SK-N-SH (cell line): Measurements from ENCODE around the gene PAPSS2. TPM values are rescaled to one million over a fixed set of nuclear protein-coding genes. Genes with fewer than 3 reads are reported as not detected.

Experiments
- CTCF ChIA-PET: fragments of 300-600, 350-600 bp; formaldehyde crosslinking; extraction: SDS; loops from one replicate; lab custom pipeline; 2021; lab: Yijun Ruan, JAX
- POLR2A ChIA-PET: fragments of 350-600 bp; sonication (Branson Sonifier 250); formaldehyde crosslinking; extraction: SDS; loops from one replicate; lab custom pipeline; 2020; ENCODE audit warnings: antibody characterized with exemption, inconsistent platforms; lab: Yijun Ruan, JAX
- DNase-seq: peaks from one replicate; pipeline ENCODE4 v3.0.0; 2012
- H2AFZ ChIP-seq: fragments of 200-600 bp; sonication (generic); 2 replicates; pipeline ENCODE4 v1.8.1; 2016; ENCODE audit warnings: antibody characterized with exemption, mild to moderate bottlenecking, low read depth
- H3F3A ChIP-seq: fragments of 200-600 bp; sonication (generic); replicated peaks from 2 replicates; pipeline ENCODE3; 2016; ENCODE audit warnings: antibody characterized with exemption, mild to moderate bottlenecking; ENCODE audit not compliant: insufficient read depth
- H3K27ac ChIP-seq, 2 experiments: fragments of 200-500 bp in 1 of 2; fragments of 200-600 bp in 1 of 2; sonication (Bioruptor generic) in 1 of 2; sonication (generic), shearing (Covaris generic) in 1 of 2; 2 replicates each; pipeline versions ENCODE4 v1.5.1 to v1.6.1; 2014 to 2016; ENCODE audit warnings: low read depth in 2 of 2, inconsistent platforms in 1 of 2, low read length in 1 of 2, mild to moderate bottlenecking in 1 of 2, mixed read lengths in 1 of 2
- H3K27me3 ChIP-seq: fragments of 200-600 bp; sonication (generic), shearing (Covaris generic); 2 replicates; pipeline ENCODE4 v1.6.1; 2016; ENCODE audit warnings: mixed run types; ENCODE audit not compliant: insufficient read depth
- H3K36me3 ChIP-seq, 2 experiments: fragments of 200-500 bp in 1 of 2; fragments of 200-600 bp in 1 of 2; sonication (Bioruptor generic) in 1 of 2; sonication (generic) in 1 of 2; replicated peaks in 1 of 2; 2 replicates each; pipeline versions ENCODE3 to v1.5.1; 2014 to 2016; ENCODE audit warnings: low read length in 1 of 2, mild to moderate bottlenecking in 1 of 2; ENCODE audit not compliant: insufficient read depth in 2 of 2, control insufficient read depth in 1 of 2
- H3K4me1 ChIP-seq, 2 experiments: fragments of 200-500 bp in 1 of 2; fragments of 200-600 bp in 1 of 2; sonication (Bioruptor generic) in 1 of 2; sonication (generic), shearing (Covaris generic) in 1 of 2; 2 replicates each; pipeline versions ENCODE4 v1.5.1 to v1.6.1; 2014 to 2016; ENCODE audit warnings: low read depth in 1 of 2, low read length in 1 of 2, mixed run types in 1 of 2; ENCODE audit not compliant: insufficient read depth in 2 of 2, control insufficient read depth in 1 of 2
- H3K4me2 ChIP-seq: fragments of 200-600 bp; sonication (generic), shearing (Covaris generic); 2 replicates; pipeline ENCODE4 v1.6.1; 2017; ENCODE audit warnings: mixed run types
- H3K4me3 ChIP-seq, 2 experiments: fragments of 200-500 bp in 1 of 2; fragments of 200-600 bp in 1 of 2; sonication (Bioruptor generic) in 1 of 2; sonication (generic), shearing (Covaris generic) in 1 of 2; 2 replicates each; pipeline versions ENCODE4 v1.5.1 to v1.8.1; 2014 to 2016; ENCODE audit warnings: low read depth in 2 of 2, inconsistent platforms in 1 of 2, low read length in 1 of 2, mild to moderate bottlenecking in 1 of 2, mixed read lengths in 1 of 2, moderate library complexity in 1 of 2
- H3K79me2 ChIP-seq: fragments of 200-600 bp; sonication (generic); 2 replicates; pipeline ENCODE4 v1.8.1; 2017; ENCODE audit warnings: mild to moderate bottlenecking; ENCODE audit not compliant: insufficient read depth
- H3K9ac ChIP-seq: fragments of 200-600 bp; sonication (generic); 2 replicates; pipeline ENCODE4 v1.6.1; 2017; ENCODE audit warnings: mixed run types
- H3K9me2 ChIP-seq: fragments of 200-600 bp; sonication (generic); 2 replicates; pipeline ENCODE4 v1.6.1; 2017; ENCODE audit warnings: mixed run types
- H3K9me3 ChIP-seq: fragments of 200-600 bp; sonication (generic); 2 replicates; pipeline ENCODE4 v1.6.1; 2017; ENCODE audit warnings: mixed run types, mild to moderate bottlenecking, moderate library complexity
- H4K20me1 ChIP-seq: fragments of 200-600 bp; sonication (generic); 2 replicates; pipeline ENCODE4 v1.6.1; 2017; ENCODE audit warnings: mild to moderate bottlenecking, mixed run types; ENCODE audit not compliant: insufficient read depth
- EP300 ChIP-seq, 2 experiments: IDR thresholded peaks; 2 replicates each; pipeline versions ENCODE4 v1.4.0 to v1.6.1; 2012; ENCODE audit warnings: borderline replicate concordance in 1 of 2, low read depth in 1 of 2, low read length in 1 of 2
- EZH2phosphoT487 ChIP-seq: fragments of 200-600 bp; sonication (generic); IDR thresholded peaks from 2 replicates; pipeline ENCODE4 v1.6.1; 2017; ENCODE audit warnings: low read depth, mixed run types, mild to moderate bottlenecking, antibody characterized with exemption, moderate library complexity, borderline replicate concordance
- FOSL2 ChIP-seq: IDR thresholded peaks from 2 replicates; pipeline ENCODE4 v1.4.0; 2012; ENCODE audit warnings: low read depth, mild to moderate bottlenecking, moderate library complexity, borderline replicate concordance
- FOXM1 ChIP-seq: IDR thresholded peaks from 2 replicates; pipeline ENCODE4 v1.4.0; 2012; ENCODE audit warnings: low read depth, mild to moderate bottlenecking
- IRF3 ChIP-seq: fragments of 150-350 bp; IDR thresholded peaks from 2 replicates; pipeline ENCODE4 v1.6.1; 2016; ENCODE audit warnings: mild to moderate bottlenecking, low read depth, low read length
- JUND ChIP-seq: IDR thresholded peaks from 2 replicates; pipeline ENCODE4 v1.4.0; 2012
- MAX ChIP-seq: IDR thresholded peaks from 2 replicates; pipeline ENCODE4 v1.4.0; 2012; ENCODE audit warnings: low read depth
- MEF2A ChIP-seq: IDR thresholded peaks from 2 replicates; pipeline ENCODE4 v1.4.0; 2012; ENCODE audit warnings: low read depth, borderline replicate concordance
- MXI1 ChIP-seq: IDR thresholded peaks from 2 replicates; pipeline ENCODE4 v1.6.1; 2012; ENCODE audit warnings: mild to moderate bottlenecking, low read depth, low read length, improper control_type of control experiment
- NRF1 ChIP-seq: IDR thresholded peaks from 2 replicates; pipeline ENCODE4 v1.6.1; 2012; ENCODE audit warnings: low read depth, mild to moderate bottlenecking, low read length
- PBX3 ChIP-seq: IDR thresholded peaks from 2 replicates; pipeline ENCODE4; 2012
- REST ChIP-seq: IDR thresholded peaks from 2 replicates; pipeline ENCODE4 v1.6.1; 2012; ENCODE audit warnings: mild to moderate bottlenecking, low read depth, low read length, moderate library complexity
- RFX5 ChIP-seq: IDR thresholded peaks from 2 replicates; pipeline ENCODE4 v1.6.1; 2012; ENCODE audit warnings: mild to moderate bottlenecking, improper control_type of control experiment, low read length
- SIN3A ChIP-seq: IDR thresholded peaks from 2 replicates; pipeline ENCODE4 v1.6.1; 2012; ENCODE audit warnings: low read depth, mild to moderate bottlenecking, low read length, moderate library complexity, borderline replicate concordance
- TCF12 ChIP-seq: IDR thresholded peaks from 2 replicates; pipeline ENCODE4 v1.4.0; 2012
- YY1 ChIP-seq: IDR thresholded peaks from 2 replicates; pipeline ENCODE4 v1.4.0; 2012; ENCODE audit warnings: low read depth, mild to moderate bottlenecking
- WGBS: methylation state at CpG from one replicate; pipeline ENCODE4 v1.1.6; 2017; ENCODE audit warnings: low lambda C conversion rate; 5-methylcytosine and 5-hydroxymethylcytosine counted together
- polyA plus RNA-seq, 3 experiments: library from polyadenylated mRNA; depleted of rRNA; stranded (reverse); fragments of >200 nt; gene quantifications; 2 replicates each; pipeline ENCODE4 v1.2.3, GENCODE V29; 2012

Gene PAPSS2
- polyA plus RNA-seq, 1 of the 3 experiments (the other 2 are of a cell fraction): 50.0 TPM

GRCh38 chr10:87635498-87636312 is 24.0 kb upstream of the PAPSS2 start:
- no peak for DNase-seq
- H3K27ac ChIP-seq: peak overlapping the region in 1 of 2 experiments; percentile 57; a peak in 2 of 4 replicates
- peaks cover 0 to 10% of the 10 kb centered on the region in 2 experiments; a peak in 1 of 4 replicates for H3K4me1 ChIP-seq
- no peak for TF ChIP-seq FOXM1
- TF ChIP-seq YY1: no peak
- no peak for TF ChIP-seq NRF1
- peak; percentile 38; the same call in 1 of the 2 replicates for TF ChIP-seq JUND
- no peak for TF ChIP-seq REST
- TF ChIP-seq RFX5: no peak
- peak; percentile 52; the same call in 1 of the 2 replicates for TF ChIP-seq FOSL2
- TF ChIP-seq MXI1: no peak
- TF ChIP-seq MAX: peak; percentile 49; the same call in 1 of the 2 replicates
- no peak for TF ChIP-seq MEF2A
- TF ChIP-seq TCF12: peak; percentile 40; the same call in 1 of the 2 replicates
- 0 out of 4 replicates have a peak, but pooled peaks of 1 of the 2 experiments have one; percentile 24 for TF ChIP-seq EP300 (IDR thresholded peaks at IDR 0.05; ENCODE audit: borderline replicate concordance in 1 of 2, low read depth in 1 of 2, low read length in 1 of 2)
- no peak for TF ChIP-seq SIN3A
- TF ChIP-seq EZH2phosphoT487: no peak
- no peak for TF ChIP-seq IRF3
- TF ChIP-seq PBX3: peak; percentile 59; the same call in 1 of the 2 replicates
- peak overlapping the region; percentile 69; the same call in 1 of the 2 replicates for H2AFZ ChIP-seq
- no peaks in the 10 kb centered on the region for H3K79me2 ChIP-seq
- no peak overlapping the region for H3K4me3 ChIP-seq
- peak overlapping the region; percentile 7; the same call in 1 of the 2 replicates for H3K4me2 ChIP-seq
- H3K9ac ChIP-seq: no peak overlapping the region
- H3K9me2 ChIP-seq: no peaks in the 10 kb centered on the region
- no peaks in the 10 kb centered on the region for H4K20me1 ChIP-seq
- H3K27me3 ChIP-seq: no peaks in the 10 kb centered on the region
- CTCF ChIA-PET: no interaction called here
- H3F3A ChIP-seq: peaks cover 6% of the 10 kb centered on the region
- no peaks in the 10 kb centered on the region for H3K36me3 ChIP-seq
- POLR2A ChIA-PET: no interaction called here
- 20% methylated on average over 5 of the region's 5 CpGs for WGBS
- no peaks in the 10 kb centered on the region for H3K9me3 ChIP-seq
